NT2/D1 (cell line): ENCODE results near the gene SMTN.

Source experiments
- YY1 ChIP-seq: IDR thresholded peaks from 2 replicates; pipeline ENCODE4 v1.6.1; 2011; ENCODE audit not compliant: insufficient read length, insufficient read depth
- ZNF274 ChIP-seq: IDR thresholded peaks from 2 replicates; pipeline ENCODE4 v1.6.1; 2011; ENCODE audit warnings: mild to moderate bottlenecking, low read depth, low read length

GRCh38 chr22:31046539-31047226, 34.4 kb upstream of the SMTN start:
- TF ChIP-seq YY1: no peak
- TF ChIP-seq ZNF274: no peak
